Sigmoid colon (tissue), 7 donors: ENCODE results near the gene NPPA. TPM values are rescaled to one million over a fixed set of nuclear protein-coding genes. Genes with fewer than 3 reads are reported as not detected.
A peak's percentile ranks its signal among the peaks of the same experiment; 100 is the strongest.

Experiments used
- DNase-seq: peaks from one replicate; pipeline ENCODE4 v3.0.0-alpha.2; 2019
- H3K27ac ChIP-seq, 4 donors: fragments of 200-600 bp; sonication (generic); one replicate each; pipeline ENCODE4 v1.5.1; 2016 to 2019; ENCODE audit warnings: mild to moderate bottlenecking in 1 of 4
- H3K27me3 ChIP-seq, 3 donors: fragments of 200-600 bp; sonication (generic); one replicate each; pipeline ENCODE4 v1.5.1; 2019; ENCODE audit warnings: mild to moderate bottlenecking in 1 of 3
- H3K36me3 ChIP-seq, 4 donors: fragments of 200-600 bp; sonication (generic); one replicate each; pipeline ENCODE4 v1.5.1; 2016 to 2019
- H3K4me1 ChIP-seq, 4 donors: fragments of 200-600 bp; sonication (generic); one replicate each; pipeline ENCODE4 v1.5.1; 2017 to 2019
- H3K4me3 ChIP-seq, 4 donors: fragments of 200-600 bp; sonication (generic); one replicate each; pipeline ENCODE4 v1.5.1; 2017 to 2019; ENCODE audit warnings: mild to moderate bottlenecking in 2 of 4, moderate library complexity in 1 of 4
- H3K9me3 ChIP-seq, 4 donors: fragments of 200-600 bp in 3 of 4; sonication (generic) in 3 of 4; one replicate each; pipeline versions ENCODE4 v1.5.1 to v1.6.1; 2013 to 2019
- CTCF ChIP-seq, 4 experiments: fragments of 450-650 bp in 3 of 4; fragments of 200-600 bp in 1 of 4; IDR thresholded peaks; one replicate each; pipeline ENCODE4 v1.5.1; 2016 to 2019; ENCODE audit warnings: antibody characterized with exemption in 4 of 4, mild to moderate bottlenecking in 3 of 4, moderate library complexity in 2 of 4
- EP300 ChIP-seq, 4 donors: sonication (generic); formaldehyde crosslinking; IDR thresholded peaks; one replicate each; pipeline ENCODE4 v1.6.1; 2017; ENCODE audit warnings: antibody characterized with exemption in 4 of 4
- POLR2A ChIP-seq, 2 donors: fragments of 450-650 bp; IDR thresholded peaks; one replicate each; pipeline ENCODE4 v1.6.1; 2016; ENCODE audit warnings: antibody characterized with exemption in 2 of 2, mild to moderate bottlenecking in 2 of 2, moderate library complexity in 2 of 2
- POLR2AphosphoS5 ChIP-seq, 4 donors: sonication (generic); formaldehyde crosslinking; IDR thresholded peaks; one replicate each; pipeline ENCODE4 v1.6.1; 2017; ENCODE audit warnings: antibody characterized with exemption in 4 of 4
- WGBS, 2 donors: extraction: QIAGEN DNeasy Blood & Tissue Kit; methylation state at CpG; one replicate each; pipeline ENCODE4 v1.1.7; 2013; 5-methylcytosine and 5-hydroxymethylcytosine counted together
- intact Hi-C: fragments of 100-400 bp; cut with DNase I; formaldehyde crosslinking; loops from one replicate; pipeline ENCODE4 v1.15.1; 2023
- polyA plus RNA-seq, 3 donors: library from polyadenylated mRNA; stranded (reverse); fragments of 200-250 nt; gene quantifications; one replicate each; pipeline ENCODE4 v1.2.3, GENCODE V29; 2013
- total RNA-seq, 4 donors: library from RNA; depleted of rRNA; stranded (reverse); fragments of >200 nt; gene quantifications; one replicate each; pipeline ENCODE4 v1.1.0, GENCODE V29; 2016
- donor health status: healthy with polysubstance abuse.
- donor health status: Bipolar disorder and iron deficiency.
- donor health status: healthy.

Gene NPPA
- total and polyA plus RNA-seq, 7 donors = 0.92 to 8.6 TPM; not detected in 5

- TF ChIP-seq POLR2A (IDR thresholded peaks at IDR 0.05) (no peak), EP300 (IDR thresholded peaks at IDR 0.05) (no peak), POLR2AphosphoS5 (IDR thresholded peaks at IDR 0.05) (no peak), CTCF (IDR thresholded peaks at IDR 0.05) (no peak)
- H3K27ac ChIP-seq = no peak overlapping the region
- intact Hi-C loops = loop anchor here (5.0 kb wide), 3 partner anchors 57 to 197 kb away; no protein-coding TSS in a partner anchor
- H3K36me3 ChIP-seq = peaks cover 54 to 99% (median 68%) of the 10 kb centered on the region in 4 donors
- no peak for DNase-seq
- H3K27me3 ChIP-seq = no peaks in the 10 kb centered on the region
- WGBS, 2 donors = 95 to 96% methylated on average over 28 of the region's 28 CpGs
- H3K4me1 ChIP-seq = no peaks in the 10 kb centered on the region
- no peaks in the 10 kb centered on the region for H3K9me3 ChIP-seq
- H3K4me3 ChIP-seq = no peak overlapping the region
Observed at GRCh38 chr1:11835441-11836225, 11.9 kb downstream of the NPPA start.

- intact Hi-C loops = no loop called here
Observed at GRCh38 chr1:11833900-11834299, 13.7 kb downstream of the NPPA start.

GRCh38 chr1:11833497-11833896 is 14.1 kb downstream of the NPPA start:
- H3K4me1 ChIP-seq = no peaks in the 10 kb centered on the region
- no peak for TF ChIP-seq POLR2A (IDR thresholded peaks at IDR 0.05)
- no peak for TF ChIP-seq EP300 (IDR thresholded peaks at IDR 0.05)
- TF ChIP-seq POLR2AphosphoS5 (IDR thresholded peaks at IDR 0.05) = no peak
- no peak for TF ChIP-seq CTCF (IDR thresholded peaks at IDR 0.05)
- no peak overlapping the region for H3K4me3 ChIP-seq
- WGBS, 2 donors = 95 to 98% methylated on average over 8 of the region's 8 CpGs
- no peaks in the 10 kb centered on the region for H3K27me3 ChIP-seq
- intact Hi-C loops = no loop called here
- H3K36me3 ChIP-seq = peaks cover 51 to 98% (median 73%) of the 10 kb centered on the region in 4 donors
- H3K9me3 ChIP-seq = no peaks in the 10 kb centered on the region
- H3K27ac ChIP-seq = no peak overlapping the region
- no peak for DNase-seq

More at GRCh38 chr1:11833900-11834299, 13.7 kb downstream of the NPPA start:
- DNase-seq = no peak
- H3K4me1 ChIP-seq = no peaks in the 10 kb centered on the region
- no peaks in the 10 kb centered on the region for H3K9me3 ChIP-seq
- no peaks in the 10 kb centered on the region for H3K27me3 ChIP-seq
- H3K36me3 ChIP-seq = peaks cover 51 to 98% (median 70%) of the 10 kb centered on the region in 4 donors
- TF ChIP-seq EP300 (IDR thresholded peaks at IDR 0.05) (no peak), POLR2AphosphoS5 (IDR thresholded peaks at IDR 0.05) (no peak), CTCF (IDR thresholded peaks at IDR 0.05) (no peak), POLR2A (IDR thresholded peaks at IDR 0.05) (no peak)
- H3K27ac ChIP-seq = no peak overlapping the region
- WGBS, 2 donors = 96% methylated on average over 13 of the region's 13 CpGs
- H3K4me3 ChIP-seq = no peak overlapping the region

GRCh38 chr1:11831945-11832725 is 15.4 kb downstream of the NPPA start:
- no peaks in the 10 kb centered on the region for H3K4me1 ChIP-seq
- no peak for TF ChIP-seq CTCF (IDR thresholded peaks at IDR 0.05)
- TF ChIP-seq EP300 (IDR thresholded peaks at IDR 0.05) = no peak
- TF ChIP-seq POLR2AphosphoS5 (IDR thresholded peaks at IDR 0.05) = no peak
- TF ChIP-seq POLR2A (IDR thresholded peaks at IDR 0.05) = no peak
- no peaks in the 10 kb centered on the region for H3K9me3 ChIP-seq
- peaks cover 43 to 98% (median 77%) of the 10 kb centered on the region in 4 donors for H3K36me3 ChIP-seq
- no peak overlapping the region for H3K4me3 ChIP-seq
- no peak overlapping the region for H3K27ac ChIP-seq
- intact Hi-C loops = no loop called here
- WGBS, 2 donors = 67 to 85% methylated on average over 9 of the region's 9 CpGs
- no peaks in the 10 kb centered on the region for H3K27me3 ChIP-seq
- peak; percentile 55 for DNase-seq
